IPS-11a (cell line): ENCODE measurements around the gene ABCA13.
"Not testable (repeated sequence)": the region's sequence is repeated elsewhere in the genome, so short reads cannot be mapped to it uniquely, and the experiment has no call there.

Experiments used
- H3K4me3 ChIP-seq: one replicate; pipeline ENCODE4 v1.5.1; 2013; ENCODE audit warnings: low read depth, low read length, control low read depth

ABCA13 gene

GRCh38 chr7:48175019-48175418, 3.8 kb downstream of the ABCA13 start:
- H3K4me3 ChIP-seq: no peak overlapping the region

DNA sequence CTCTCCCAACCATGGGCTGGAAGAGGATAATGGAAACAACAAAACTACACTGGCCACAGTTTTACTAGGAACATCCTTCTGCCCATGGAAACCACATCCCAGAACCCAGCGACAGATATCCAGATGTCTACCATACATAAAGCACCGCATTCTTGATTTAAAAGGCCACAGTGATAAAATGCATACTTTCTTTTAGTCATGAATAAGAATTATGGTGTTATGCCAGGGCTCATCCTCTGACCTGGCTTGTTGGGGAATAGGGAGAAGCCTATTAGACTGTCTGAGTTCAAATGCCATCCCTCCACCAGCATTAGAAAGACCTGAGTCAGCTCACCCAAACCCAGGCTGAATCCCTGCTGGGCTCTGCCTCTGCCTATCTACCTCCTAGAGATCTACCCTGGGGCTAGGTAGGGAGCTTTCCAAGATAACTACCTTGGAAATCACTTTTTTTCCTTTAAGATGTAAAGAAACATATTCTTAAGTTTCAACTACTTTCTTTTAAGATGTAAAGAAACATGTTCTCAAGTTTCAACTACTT, 5.2 kb downstream of the ABCA13 start:
- H3K4me3 ChIP-seq: no peak overlapping the region

DNA sequence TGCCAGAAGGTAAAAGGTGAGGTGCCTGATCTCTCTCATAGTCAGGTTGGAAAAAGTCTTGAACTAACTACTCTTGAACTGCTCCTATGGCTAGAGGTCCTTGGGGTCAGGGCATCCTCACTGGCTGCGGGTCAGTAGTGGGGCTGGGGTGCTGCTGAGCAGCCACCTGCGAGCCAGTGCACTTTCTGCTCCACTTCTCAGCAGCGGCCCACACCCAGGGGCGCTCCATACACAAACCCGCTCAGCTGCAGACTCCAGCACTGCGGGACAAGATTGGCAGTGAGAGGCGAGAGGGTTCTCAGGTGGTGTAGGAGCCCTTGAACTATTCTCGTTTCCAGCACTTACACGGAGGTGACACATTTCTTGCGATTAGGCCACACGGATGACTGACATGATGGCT, 6.0 kb downstream of the ABCA13 start:
- H3K4me3 ChIP-seq: no peak overlapping the region

DNA sequence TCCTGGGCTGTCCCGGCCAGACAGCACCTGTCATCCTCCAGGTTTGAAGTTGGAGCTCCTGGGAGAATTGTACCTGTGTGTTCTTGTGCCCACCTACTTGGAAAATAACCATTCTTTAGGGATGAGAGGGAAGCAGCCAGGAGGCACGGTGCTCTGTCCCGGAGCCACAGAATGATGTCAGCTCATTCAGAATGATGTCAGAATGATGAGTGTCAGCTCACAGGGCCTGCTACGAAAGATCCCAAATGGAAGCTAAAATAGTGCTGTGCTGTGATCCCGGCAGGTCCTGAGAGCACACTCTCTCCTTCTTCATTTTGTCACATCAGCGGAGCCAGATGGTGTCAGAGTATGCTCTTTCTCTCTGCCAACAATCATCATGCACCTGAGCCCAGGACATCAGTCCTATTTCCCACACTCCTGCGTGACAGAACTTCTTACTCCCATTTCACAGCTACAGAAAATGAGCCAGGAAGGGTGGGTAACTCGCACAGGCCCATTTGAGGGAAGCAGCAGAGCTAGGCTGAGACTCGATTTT, 8.3 kb downstream of the ABCA13 start:
- no peak overlapping the region for H3K4me3 ChIP-seq

GRCh38 chr7:48180981-48181380, 9.7 kb downstream of the ABCA13 start:
- no peak overlapping the region for H3K4me3 ChIP-seq

DNA sequence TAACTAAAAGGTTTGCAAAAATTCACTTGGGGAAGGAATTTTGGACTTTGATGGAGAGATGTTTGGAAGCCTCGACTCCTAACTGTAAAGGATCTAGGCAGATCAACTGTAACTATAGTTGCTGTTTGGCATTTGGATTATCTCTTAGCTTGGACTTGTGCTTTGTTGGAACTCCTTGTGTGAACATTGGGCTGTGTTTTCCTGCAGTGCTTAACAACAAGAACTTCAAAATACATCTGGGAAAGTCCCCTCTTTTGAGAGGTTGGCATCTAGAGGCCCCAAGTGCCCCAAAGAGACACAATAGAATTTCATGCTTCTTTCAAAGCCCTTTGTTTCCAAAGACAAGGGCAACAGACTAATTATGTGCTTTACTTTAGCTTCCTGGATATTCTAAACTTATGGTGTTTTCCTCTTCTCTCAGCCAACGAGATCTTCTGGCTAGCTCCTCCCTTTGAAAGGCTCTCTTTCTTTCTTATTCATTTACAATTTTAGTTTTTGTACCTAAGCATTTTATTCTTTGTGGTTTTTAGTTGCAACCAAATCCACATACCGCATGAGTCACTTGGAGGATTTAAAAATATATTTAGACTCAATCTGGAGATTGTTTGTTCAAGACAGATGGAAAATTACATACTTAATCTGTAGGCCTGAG, 11.6 kb downstream of the ABCA13 start:
- no peak overlapping the region for H3K4me3 ChIP-seq

DNA sequence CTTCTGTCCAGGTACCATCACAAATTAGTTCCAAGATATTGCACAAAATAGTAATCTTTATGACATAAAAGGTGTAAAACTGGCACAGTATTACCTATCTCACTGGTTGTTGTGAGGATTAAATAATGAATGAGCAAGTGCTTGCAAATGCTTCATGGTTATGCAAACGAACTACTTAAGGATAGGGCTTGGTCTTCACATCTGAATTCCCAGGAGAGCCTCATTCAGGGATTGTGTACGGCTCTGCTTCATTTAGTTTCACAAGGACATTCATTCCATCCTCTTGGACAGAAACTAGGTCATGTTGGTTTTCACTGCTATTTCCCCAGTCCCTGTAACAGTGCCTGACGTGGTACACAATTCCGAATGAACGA, 12.1 kb downstream of the ABCA13 start:
- H3K4me3 ChIP-seq: no peak overlapping the region

DNA sequence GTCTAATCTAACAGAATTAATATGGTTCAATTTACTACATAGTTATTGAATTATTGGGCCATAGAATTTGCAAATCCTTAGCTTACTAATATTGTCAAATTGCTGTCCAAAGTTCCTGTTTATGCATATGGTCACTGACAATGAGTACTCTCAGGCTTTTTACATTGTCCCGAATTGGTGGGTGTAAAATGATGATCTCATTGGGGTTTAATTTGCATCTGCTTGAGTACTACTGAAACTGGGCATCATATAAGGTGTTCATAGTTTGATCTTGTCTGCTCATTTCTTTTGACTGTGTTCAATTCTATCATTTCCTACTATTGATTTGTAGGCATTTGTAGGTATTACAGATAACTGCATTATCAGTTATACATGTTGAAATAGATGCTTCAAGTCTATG, 12.7 kb downstream of the ABCA13 start:
- H3K4me3 ChIP-seq: no peak overlapping the region

DNA sequence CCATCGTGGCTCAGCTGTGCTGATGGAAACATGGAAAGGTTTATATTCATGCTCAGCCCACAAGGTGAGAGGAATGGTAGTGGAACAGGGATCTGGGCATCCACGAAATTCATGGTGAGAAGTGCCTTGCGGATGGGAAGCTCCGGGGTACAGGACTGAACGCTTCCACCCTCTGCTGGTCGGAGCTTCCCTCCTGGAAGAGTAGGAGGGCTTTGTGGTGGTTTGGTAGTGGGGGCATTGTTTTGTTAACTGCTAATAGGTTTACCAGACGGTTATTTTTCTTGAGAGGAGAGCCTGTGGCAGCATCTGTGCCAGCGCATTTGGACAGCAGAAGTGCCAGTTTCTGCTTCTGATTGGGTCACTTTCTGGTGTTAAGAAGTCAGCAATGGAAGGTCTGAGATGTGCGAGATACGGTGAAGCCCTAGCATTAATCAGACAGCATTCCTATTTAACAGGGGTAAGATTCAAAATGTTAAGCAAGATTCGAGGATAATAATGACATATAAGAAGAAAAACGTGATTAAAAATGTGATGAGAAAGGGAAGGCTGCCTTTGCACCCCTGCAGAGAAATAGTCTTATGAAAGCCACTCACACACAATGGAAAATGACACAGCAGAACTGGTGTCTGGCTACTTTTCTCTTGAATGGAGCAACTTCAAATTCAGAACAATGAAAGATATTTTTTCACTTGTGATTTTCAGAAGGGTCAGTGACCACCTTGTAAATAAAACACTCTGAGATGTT, 17.7 kb downstream of the ABCA13 start:
- no peak overlapping the region for H3K4me3 ChIP-seq

- H3K4me3 ChIP-seq: no peak overlapping the region
These were observed 21.7 kb downstream of the ABCA13 start for GRCh38 chr7:48192996-48193395.

- no peak overlapping the region for H3K4me3 ChIP-seq
These were observed 22.2 kb downstream of the ABCA13 start for GRCh38 chr7:48193421-48193820.

GRCh38 chr7:48200946-48201589, 29.8 kb downstream of the ABCA13 start:
- not testable (repeated sequence) for H3K4me3 ChIP-seq

DNA sequence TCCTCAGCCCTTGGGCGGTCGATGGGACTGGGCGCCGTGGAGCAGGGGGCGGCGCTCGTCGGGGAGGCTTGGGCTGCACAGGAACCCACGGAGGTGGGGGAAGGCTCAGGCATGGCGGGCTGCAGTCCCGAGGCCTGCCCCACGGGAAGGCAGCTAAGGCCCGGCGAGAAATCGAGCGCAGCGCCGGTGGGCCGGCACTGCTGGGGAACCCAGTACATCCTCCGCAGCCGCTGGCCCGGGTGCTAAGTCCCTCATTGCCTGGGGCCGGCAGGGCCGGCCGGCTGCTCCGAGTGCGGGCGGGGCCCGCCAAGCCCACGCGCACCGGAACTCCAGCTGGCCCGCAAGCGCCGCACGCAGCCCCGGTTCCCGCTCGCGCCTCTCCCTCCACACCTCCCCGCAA, 31.7 kb downstream of the ABCA13 start:
- not testable (repeated sequence) for H3K4me3 ChIP-seq

DNA sequence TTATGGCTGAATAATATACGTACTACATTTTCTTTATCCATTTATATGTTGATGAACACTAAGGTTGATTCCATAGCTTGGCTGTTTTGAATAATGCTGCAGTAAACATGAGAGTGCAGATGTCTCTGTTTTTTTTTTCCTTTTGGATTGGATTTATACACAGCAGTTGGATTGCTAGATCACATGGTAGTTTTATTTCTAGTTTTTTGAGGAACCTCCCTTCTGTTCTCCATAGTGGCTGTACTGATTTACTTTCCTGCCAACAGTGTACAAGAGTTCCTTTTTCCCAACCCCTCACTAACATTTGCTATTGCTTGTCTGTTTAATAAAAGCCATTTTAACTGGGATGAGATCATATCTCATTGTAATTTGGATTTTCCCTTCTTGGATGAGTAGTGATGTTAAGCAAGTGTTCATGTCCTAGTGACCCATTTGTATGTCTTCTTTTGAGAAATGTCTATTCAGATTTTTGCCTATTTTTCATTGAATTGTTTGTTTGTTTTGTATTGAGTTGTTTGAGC, 36.0 kb downstream of the ABCA13 start:
- no peak overlapping the region for H3K4me3 ChIP-seq

GRCh38 chr7:48209004-48209600, 37.8 kb downstream of the ABCA13 start:
- no peak overlapping the region for H3K4me3 ChIP-seq

DNA sequence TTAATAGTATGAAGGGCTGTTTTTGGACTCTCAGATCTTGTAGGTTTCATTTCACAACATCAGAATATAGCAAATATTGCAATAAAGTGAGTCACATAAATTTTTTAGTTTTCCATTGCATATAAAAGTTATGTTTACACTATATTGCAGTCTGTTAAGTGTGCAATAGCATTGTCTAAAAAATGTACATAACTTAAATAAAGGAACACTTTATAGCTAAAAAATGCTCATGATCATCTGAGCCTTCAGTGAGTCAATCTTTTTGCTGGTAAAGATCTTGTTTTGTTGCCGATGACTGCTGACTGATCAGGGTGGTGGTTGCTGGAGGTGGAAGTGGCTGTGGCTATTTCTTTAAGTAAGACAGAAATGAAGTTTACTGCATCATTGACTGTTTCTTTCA, 42.0 kb downstream of the ABCA13 start:
- H3K4me3 ChIP-seq: no peak overlapping the region

- H3K4me3 ChIP-seq: no peak overlapping the region
These were observed 46.0 kb downstream of the ABCA13 start for GRCh38 chr7:48217266-48217665.

DNA sequence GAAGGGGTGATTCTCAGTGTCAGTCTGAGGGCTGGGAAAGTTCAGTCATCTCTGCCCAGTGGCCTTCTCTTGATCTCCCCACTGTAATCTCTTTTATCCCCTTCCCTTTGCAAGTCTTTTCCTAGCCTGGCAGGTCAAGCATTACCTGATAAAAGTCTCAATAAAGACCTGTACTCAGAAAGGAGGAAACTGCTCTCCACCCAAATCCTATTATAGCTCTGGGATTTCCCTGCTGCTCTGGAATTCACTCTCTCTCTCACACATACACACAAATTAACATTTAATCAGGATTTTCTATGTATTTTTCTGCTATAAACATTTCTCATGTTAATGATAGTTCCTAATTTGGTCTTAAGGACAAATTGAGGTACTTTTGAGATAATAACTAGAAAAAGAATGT, 46.5 kb downstream of the ABCA13 start:
- no peak overlapping the region for H3K4me3 ChIP-seq

DNA sequence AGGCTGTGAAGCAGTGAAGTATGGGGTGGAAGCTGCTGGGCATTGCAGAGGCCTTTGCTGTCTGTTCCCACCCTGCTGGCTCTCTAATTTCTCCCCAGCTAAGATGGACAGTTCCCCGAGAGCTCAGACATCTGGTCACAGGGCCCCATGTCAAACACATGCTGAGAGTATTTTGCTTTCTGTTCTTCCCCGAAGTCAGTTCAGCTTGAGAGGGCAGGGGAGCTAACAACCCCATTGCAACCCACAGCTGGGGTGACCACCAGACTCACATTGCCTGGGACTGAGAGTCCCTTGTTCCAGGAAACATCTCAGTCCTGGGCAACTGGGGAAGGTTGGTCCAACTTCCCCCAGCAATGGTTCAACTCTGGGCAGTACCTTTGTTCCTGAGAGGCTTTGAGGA, 52.8 kb downstream of the ABCA13 start:
- no peak overlapping the region for H3K4me3 ChIP-seq

- H3K4me3 ChIP-seq: no peak overlapping the region
These were observed 53.8 kb downstream of the ABCA13 start for GRCh38 chr7:48225101-48225500.

GRCh38 chr7:48237354-48237753, 66.1 kb downstream of the ABCA13 start:
- H3K4me3 ChIP-seq: no peak overlapping the region
